GM12874 (cell line): ENCODE data around the gene SLC25A41.

Experiments
- TF ChIP-seq, protein P1 (sequence below): IDR thresholded peaks from 2 replicates; pipeline ENCODE4 v1.5.1; 2011; ENCODE audit warnings: low read depth, mild to moderate bottlenecking, control low read depth, low read length, moderate library complexity; ENCODE audit not compliant: insufficient read depth

Gene SLC25A41

DNA sequence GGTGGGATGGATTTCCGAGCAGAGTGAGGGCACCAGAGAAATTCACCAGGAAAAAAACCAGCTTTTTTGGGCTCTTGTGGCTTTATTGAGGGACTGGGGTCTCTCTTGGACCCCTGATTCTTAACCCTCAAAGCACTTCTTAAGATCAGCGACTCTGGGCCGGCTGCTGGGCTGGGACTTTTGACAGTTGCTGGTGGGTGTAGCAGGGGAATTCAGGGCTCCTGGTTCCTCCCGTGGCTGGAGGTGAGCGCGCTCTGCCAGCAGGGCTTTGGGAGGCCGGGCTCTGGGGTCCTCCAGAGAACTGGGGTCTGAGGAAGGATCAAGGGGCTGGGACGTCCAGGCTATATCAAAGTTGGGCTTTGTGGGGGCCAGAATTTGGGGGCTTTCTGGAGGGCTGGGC, 33.8 kb upstream of the SLC25A41 start:
- TF ChIP-seq, protein P1, sequence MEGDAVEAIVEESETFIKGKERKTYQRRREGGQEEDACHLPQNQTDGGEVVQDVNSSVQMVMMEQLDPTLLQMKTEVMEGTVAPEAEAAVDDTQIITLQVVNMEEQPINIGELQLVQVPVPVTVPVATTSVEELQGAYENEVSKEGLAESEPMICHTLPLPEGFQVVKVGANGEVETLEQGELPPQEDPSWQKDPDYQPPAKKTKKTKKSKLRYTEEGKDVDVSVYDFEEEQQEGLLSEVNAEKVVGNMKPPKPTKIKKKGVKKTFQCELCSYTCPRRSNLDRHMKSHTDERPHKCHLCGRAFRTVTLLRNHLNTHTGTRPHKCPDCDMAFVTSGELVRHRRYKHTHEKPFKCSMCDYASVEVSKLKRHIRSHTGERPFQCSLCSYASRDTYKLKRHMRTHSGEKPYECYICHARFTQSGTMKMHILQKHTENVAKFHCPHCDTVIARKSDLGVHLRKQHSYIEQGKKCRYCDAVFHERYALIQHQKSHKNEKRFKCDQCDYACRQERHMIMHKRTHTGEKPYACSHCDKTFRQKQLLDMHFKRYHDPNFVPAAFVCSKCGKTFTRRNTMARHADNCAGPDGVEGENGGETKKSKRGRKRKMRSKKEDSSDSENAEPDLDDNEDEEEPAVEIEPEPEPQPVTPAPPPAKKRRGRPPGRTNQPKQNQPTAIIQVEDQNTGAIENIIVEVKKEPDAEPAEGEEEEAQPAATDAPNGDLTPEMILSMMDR, result no peak

DNA sequence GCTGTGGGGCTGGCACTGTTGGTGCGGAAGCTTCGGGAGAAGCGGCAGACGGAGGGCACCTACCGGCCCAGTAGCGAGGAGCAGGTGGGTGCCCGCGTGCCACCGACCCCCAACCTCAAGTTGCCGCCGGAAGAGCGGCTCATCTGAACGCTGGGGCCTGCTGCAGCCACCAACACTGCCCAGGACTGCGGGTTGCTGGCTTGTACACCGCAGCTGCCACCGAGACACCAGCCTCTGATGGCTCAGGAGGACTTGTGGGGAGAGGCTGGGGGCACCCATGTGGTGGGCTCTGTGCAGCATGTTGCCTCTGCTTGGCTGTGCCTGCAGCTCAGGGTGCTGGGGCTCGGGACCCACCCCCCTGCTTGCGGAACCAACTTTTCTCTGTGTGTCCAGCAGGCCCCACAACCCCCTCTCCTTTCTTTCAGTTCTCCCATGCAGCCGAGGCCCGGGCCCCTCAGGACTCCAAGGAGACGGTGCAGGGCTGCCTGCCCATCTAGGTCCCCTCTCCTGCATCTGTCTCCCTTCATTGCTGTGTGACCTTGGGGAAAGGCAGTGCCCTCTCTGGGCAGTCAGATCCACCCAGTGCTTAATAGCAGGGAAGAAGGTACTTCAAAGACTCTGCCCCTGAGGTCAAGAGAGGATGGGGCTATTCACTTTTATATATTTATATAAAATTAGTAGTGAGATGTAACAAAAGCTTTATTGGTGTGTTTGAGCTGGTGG, 33.1 kb upstream of the SLC25A41 start:
- TF ChIP-seq, protein P1, result no peak

DNA sequence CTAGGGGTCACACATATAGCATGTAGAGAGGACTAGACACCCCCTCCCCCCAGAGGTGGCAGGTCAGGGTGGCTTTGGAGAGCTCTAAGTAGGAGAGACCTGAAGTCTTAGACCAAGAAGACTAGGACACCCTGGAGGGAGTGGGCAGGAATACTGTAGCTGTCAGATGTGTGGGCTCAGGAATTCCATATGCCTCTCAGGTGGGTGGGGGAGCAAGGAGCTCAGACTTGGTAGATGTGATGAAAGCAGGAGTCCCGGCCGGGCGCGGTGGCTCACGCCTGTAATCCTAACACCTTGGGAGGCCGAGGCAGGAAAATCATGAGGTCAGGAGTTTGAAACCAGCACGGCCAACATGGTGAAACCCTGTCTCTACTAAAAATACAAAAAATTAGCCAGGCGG, 32.1 kb upstream of the SLC25A41 start:
- TF ChIP-seq, protein P1, result no peak

DNA sequence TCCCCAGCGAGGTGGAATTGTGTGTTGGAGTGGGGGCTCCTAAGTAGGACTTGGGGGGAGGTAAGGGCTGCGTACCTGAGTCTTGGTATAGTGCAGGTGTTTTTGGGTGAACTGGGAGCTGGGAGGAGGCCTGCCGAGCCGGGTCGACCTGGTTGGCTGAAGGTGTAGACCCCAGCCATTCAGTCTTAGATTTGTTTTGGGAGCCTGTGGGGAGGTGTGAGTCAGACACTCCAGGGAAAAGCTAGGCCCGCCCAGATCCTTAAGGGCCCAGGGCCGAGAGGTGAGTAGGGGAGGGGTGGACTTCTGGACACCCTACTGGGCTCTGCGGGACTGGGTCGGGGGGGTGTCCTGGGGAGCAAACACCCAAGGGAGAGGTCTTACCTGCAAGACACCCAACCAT, 31.4 kb upstream of the SLC25A41 start:
- TF ChIP-seq, protein P1, result no peak

DNA sequence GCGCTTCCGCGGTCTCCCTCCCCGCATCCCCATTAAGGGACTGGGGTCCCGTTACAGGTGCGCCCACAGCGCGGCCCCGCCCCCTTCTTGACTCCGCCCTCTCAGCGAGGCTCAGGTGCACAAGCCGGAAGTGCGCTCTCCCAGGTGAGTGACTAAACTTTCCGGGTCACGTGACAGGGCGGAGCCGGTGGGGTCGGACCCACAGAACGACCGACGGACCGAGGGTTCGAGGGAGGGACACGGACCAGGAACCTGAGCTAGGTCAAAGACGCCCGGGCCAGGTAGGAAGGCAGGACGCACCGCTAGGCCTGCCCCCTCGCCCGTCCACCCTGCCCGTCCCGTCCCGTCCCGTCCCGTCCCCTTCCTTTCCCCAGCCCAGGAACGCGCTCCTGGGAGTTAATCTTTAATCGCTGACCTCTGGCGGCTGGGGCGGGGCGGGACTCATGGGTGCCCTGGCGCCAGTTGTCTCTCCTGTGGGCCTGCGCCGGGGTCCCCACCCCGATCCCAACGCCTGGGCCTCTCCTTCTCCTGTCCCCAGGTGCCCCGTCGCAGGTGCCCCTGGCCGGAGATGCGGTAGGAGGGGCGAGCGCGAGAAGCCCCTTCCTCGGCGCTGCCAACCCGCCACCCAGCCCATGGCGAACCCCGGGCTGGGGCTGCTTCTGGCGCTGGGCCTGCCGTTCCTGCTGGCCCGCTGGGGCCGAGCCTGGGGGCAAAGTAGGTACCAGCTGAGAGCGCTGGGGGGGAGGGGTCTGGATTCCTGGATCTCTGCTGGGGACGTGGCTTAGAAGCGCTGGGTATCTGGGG, 30.7 kb upstream of the SLC25A41 start, which contains the start of gene CRB3:
TSS of gene CRB3 (plus strand) at position 202 of the 804 bp plus-strand sequence. CDS start at position 633, 431 bp downstream.
- TF ChIP-seq, protein P1, result no peak

DNA sequence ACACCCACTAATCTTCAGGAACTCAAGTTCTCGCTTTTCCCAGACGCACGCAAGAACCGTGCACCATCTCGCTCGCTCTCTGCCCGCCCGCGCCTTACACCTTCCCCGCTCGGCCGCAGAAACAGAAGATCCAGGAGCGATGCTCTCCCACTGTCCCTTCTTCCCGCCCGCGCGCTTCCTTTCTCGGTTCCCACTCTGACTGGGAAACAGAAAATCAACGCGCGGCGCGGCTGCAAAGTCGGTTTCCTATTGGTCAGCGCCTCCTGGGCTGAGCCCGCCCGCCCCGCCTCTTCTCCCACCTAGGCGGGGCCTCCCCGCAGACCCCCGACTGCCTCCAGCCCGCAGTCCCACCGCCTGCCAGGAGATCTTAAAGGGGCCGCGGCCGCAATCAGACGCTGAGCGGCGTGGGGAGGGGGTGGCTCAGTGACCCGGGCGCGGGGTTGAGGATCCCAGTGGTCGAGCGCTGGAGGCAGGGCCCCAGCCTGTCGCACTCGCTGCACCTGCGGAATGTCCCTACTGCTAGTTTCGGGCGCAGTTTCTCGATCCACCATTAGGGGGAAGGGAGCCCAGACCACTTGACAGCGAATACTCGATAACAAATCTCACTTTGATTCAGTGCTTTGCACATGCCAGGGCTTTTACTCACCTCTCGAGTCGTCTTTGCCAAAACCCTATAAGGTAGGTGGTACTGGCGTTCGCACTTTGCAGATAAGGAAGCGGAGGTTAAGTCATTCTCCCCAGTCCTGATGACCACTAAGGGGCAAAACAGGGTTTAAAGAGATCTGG, 26.7 kb upstream of the SLC25A41 start:
- TF ChIP-seq, protein P1, result peak; percentile 72
